WTC11 (cell line): ENCODE data around the gene LMAN2. TPM values are rescaled to one million over a fixed set of nuclear protein-coding genes. Genes with fewer than 3 reads are reported as not detected.

ENCODE experiments used
- ATAC-seq: fragments of 200-7000 bp; cut with Tn5 transposase; 2 replicates; pipeline ENCODE4 v1.10.0; 2021; ENCODE audit warnings: mild to moderate bottlenecking, moderate library complexity
- CTCF ChIA-PET: fragments of 300-600 bp; sonication (Branson Sonifier 250); formaldehyde crosslinking; loops from one replicate; lab custom pipeline; 2021; ENCODE audit warnings: antibody characterized with exemption; lab: Charles Lee
- POLR2A ChIA-PET: fragments of 350-600 bp; sonication (Branson Sonifier 250); formaldehyde crosslinking; loops from one replicate; lab custom pipeline; 2021; ENCODE audit warnings: antibody characterized with exemption; lab: Charles Lee
- DNase-seq: peaks from one replicate; pipeline ENCODE4 v3.0.0; 2021; ENCODE audit warnings: low spot score
- H3K27ac Mint-ChIP-seq: 2 replicates; pipeline ENCODE4 v1.8.0; 2021; ENCODE audit warnings: mixed read lengths
- H3K27me3 Mint-ChIP-seq: 2 replicates; pipeline ENCODE4 v1.8.0; 2021; ENCODE audit warnings: low read depth, mild to moderate bottlenecking, moderate library complexity, mixed read lengths
- H3K36me3 Mint-ChIP-seq: 2 replicates; pipeline ENCODE4 v1.8.0; 2021; ENCODE audit warnings: mixed read lengths
- H3K4me1 Mint-ChIP-seq: 2 replicates; pipeline ENCODE4 v1.8.0; 2022; ENCODE audit warnings: mixed read lengths
- H3K4me3 Mint-ChIP-seq: 2 replicates; pipeline ENCODE4 v1.8.0; 2021; ENCODE audit warnings: mild to moderate bottlenecking, moderate library complexity, mixed read lengths
- H3K9me3 Mint-ChIP-seq: 2 replicates; pipeline ENCODE4 v1.8.0; 2021; ENCODE audit warnings: mixed read lengths
- ETV6 ChIP-seq: sonication (generic); formaldehyde crosslinking; IDR thresholded peaks from 2 replicates; pipeline ENCODE4 v1.8.1; 2022; ENCODE audit warnings: mild to moderate bottlenecking, missing genetic modification reagents
- FOXJ3 ChIP-seq: sonication (generic); formaldehyde crosslinking; IDR thresholded peaks from 2 replicates; pipeline ENCODE4 v1.9.0; 2021; ENCODE audit warnings: missing genetic modification reagents, mild to moderate bottlenecking, borderline replicate concordance
- FOXK1 ChIP-seq: sonication (generic); formaldehyde crosslinking; IDR thresholded peaks from 2 replicates; pipeline ENCODE4 v1.8.0; 2022; ENCODE audit warnings: mild to moderate bottlenecking, moderate library complexity, missing genetic modification reagents
- JAZF1 ChIP-seq: fragments of 250-450 bp; sonication (Bioruptor Pico); IDR thresholded peaks from 2 replicates; pipeline ENCODE4 v1.9.0; 2021; ENCODE audit warnings: moderate library complexity, mild to moderate bottlenecking, inconsistent platforms
- MXD4 ChIP-seq: fragments of 250-450 bp; sonication (Bioruptor Pico); IDR thresholded peaks from 2 replicates; pipeline ENCODE4 v1.8.0; 2021; ENCODE audit warnings: mild to moderate bottlenecking, moderate library complexity, borderline replicate concordance
- NR3C1 ChIP-seq: sonication (generic); formaldehyde crosslinking; conservative IDR thresholded peaks from 2 replicates; pipeline ENCODE4 v1.8.1; 2023; ENCODE audit warnings: low read depth, mild to moderate bottlenecking, missing genetic modification reagents
- OVOL2 ChIP-seq: fragments of 250-450 bp; sonication (Bioruptor Pico); IDR thresholded peaks from 2 replicates; pipeline ENCODE4 v1.9.0; 2021; ENCODE audit warnings: mild to moderate bottlenecking, borderline replicate concordance
- SMAD3 ChIP-seq: sonication (generic); formaldehyde crosslinking; IDR thresholded peaks from 2 replicates; pipeline ENCODE4 v1.8.0; 2022; ENCODE audit warnings: missing genetic modification reagents, mild to moderate bottlenecking, borderline replicate concordance
- SMAD4 ChIP-seq: sonication (generic); formaldehyde crosslinking; IDR thresholded peaks from 2 replicates; pipeline ENCODE4 v1.8.0; 2022; ENCODE audit warnings: mild to moderate bottlenecking, missing genetic modification reagents
- TP53 ChIP-seq: sonication (generic); formaldehyde crosslinking; IDR thresholded peaks from 2 replicates; pipeline ENCODE4 v1.8.1; 2023; ENCODE audit warnings: mild to moderate bottlenecking, missing genetic modification reagents
- ZNF121 ChIP-seq: sonication (generic); formaldehyde crosslinking; IDR thresholded peaks from 2 replicates; pipeline ENCODE4 v1.8.0; 2023; ENCODE audit warnings: missing genetic modification reagents
- ZNF416 ChIP-seq: fragments of 250-450 bp; sonication (Bioruptor Pico); IDR thresholded peaks from 2 replicates; pipeline ENCODE4 v1.9.0; 2021; ENCODE audit warnings: mild to moderate bottlenecking, inconsistent platforms
- total RNA-seq: library from RNA; stranded (reverse); gene quantifications from 3 replicates; pipeline ENCODE4 v1.2.3, GENCODE V29; 2021
- TF ChIP-seq, protein P1 (sequence below): sonication (generic); formaldehyde crosslinking; IDR thresholded peaks from 2 replicates; pipeline ENCODE4 v1.8.0; 2022; ENCODE audit warnings: mild to moderate bottlenecking, missing genetic modification reagents
- TF ChIP-seq, protein P2 (sequence below): sonication (generic); formaldehyde crosslinking; conservative IDR thresholded peaks from 2 replicates; pipeline ENCODE4 v1.8.1; 2023; ENCODE audit warnings: mild to moderate bottlenecking, low read depth, missing genetic modification reagents, moderate library complexity
- TF ChIP-seq, protein P3 (sequence below): sonication (generic); formaldehyde crosslinking; IDR thresholded peaks from 2 replicates; pipeline ENCODE4 v1.8.0; 2022; ENCODE audit warnings: mild to moderate bottlenecking, missing genetic modification reagents
- TF ChIP-seq, protein P4 (sequence below): sonication (generic); formaldehyde crosslinking; IDR thresholded peaks from 2 replicates; pipeline ENCODE4 v1.8.0; 2022; ENCODE audit warnings: mild to moderate bottlenecking, missing genetic modification reagents
- TF ChIP-seq, protein P5 (sequence below): fragments of 250-450 bp; sonication (Bioruptor Pico); IDR thresholded peaks from 2 replicates; pipeline ENCODE4 v1.9.0; 2021; ENCODE audit warnings: mild to moderate bottlenecking
- TF ChIP-seq, protein P6 (sequence below): sonication (generic); formaldehyde crosslinking; IDR thresholded peaks from 2 replicates; pipeline ENCODE4 v1.8.0; 2023; ENCODE audit warnings: missing genetic modification reagents, mild to moderate bottlenecking, borderline replicate concordance
- TF ChIP-seq, protein P7 (sequence below): sonication (generic); formaldehyde crosslinking; IDR thresholded peaks from 2 replicates; pipeline ENCODE4 v1.8.1; 2022; ENCODE audit warnings: mild to moderate bottlenecking, moderate library complexity, missing genetic modification reagents

LMAN2 gene
- total RNA-seq, 1 experiment from 2014 or later = 162 TPM

DNA sequence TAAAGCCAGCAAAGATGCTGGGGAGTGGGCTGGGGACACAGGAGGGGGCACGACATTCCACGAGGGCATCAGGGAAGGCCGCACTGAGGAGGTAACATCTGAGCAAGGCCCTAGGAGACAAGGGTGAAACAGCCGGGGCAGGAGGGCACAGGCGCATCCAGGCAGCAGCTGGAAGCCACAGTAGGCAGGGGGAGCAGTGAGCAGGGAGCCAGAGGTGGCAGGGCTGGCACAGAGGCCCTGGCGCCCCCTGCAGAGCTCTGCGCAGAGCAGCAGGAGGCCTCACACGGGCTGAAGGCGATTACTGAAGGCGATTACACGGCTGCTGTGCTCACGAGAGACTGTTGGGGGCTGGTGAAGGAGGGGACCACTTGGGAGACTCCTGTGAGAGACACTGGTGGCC is 15.4 kb downstream of the LMAN2 start:
- H3K4me1 Mint-ChIP-seq = peaks cover 41% of the 10 kb centered on the region
- TF ChIP-seq, protein P1, sequence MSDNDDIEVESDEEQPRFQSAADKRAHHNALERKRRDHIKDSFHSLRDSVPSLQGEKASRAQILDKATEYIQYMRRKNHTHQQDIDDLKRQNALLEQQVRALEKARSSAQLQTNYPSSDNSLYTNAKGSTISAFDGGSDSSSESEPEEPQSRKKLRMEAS (CRISPR knock-in tag) = no peak
- TF ChIP-seq JAZF1 = no peak
- no peak for TF ChIP-seq TP53 (CRISPR knock-in tag)
- no peak for TF ChIP-seq NR3C1 (CRISPR knock-in tag)
- TF ChIP-seq, protein P2, sequence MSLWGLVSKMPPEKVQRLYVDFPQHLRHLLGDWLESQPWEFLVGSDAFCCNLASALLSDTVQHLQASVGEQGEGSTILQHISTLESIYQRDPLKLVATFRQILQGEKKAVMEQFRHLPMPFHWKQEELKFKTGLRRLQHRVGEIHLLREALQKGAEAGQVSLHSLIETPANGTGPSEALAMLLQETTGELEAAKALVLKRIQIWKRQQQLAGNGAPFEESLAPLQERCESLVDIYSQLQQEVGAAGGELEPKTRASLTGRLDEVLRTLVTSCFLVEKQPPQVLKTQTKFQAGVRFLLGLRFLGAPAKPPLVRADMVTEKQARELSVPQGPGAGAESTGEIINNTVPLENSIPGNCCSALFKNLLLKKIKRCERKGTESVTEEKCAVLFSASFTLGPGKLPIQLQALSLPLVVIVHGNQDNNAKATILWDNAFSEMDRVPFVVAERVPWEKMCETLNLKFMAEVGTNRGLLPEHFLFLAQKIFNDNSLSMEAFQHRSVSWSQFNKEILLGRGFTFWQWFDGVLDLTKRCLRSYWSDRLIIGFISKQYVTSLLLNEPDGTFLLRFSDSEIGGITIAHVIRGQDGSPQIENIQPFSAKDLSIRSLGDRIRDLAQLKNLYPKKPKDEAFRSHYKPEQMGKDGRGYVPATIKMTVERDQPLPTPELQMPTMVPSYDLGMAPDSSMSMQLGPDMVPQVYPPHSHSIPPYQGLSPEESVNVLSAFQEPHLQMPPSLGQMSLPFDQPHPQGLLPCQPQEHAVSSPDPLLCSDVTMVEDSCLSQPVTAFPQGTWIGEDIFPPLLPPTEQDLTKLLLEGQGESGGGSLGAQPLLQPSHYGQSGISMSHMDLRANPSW (CRISPR knock-in tag) = no peak
- H3K4me3 Mint-ChIP-seq = no peak overlapping the region
- ChIA-PET CTCF (interaction anchor here (0.6 to 2.5 kb wide), 18 partner anchors 8 to 165 kb away, joined by 3 to 23 read pairs (median 4); partner anchors contain the start of gene LMAN2), POLR2A (interaction anchor here (0.9 to 1.1 kb wide), 2 partner anchors 27 to 37 kb away, joined by 3 to 4 read pairs; no protein-coding TSS in a partner anchor)
- H3K27ac Mint-ChIP-seq = peak overlapping the region; percentile 97
- H3K9me3 Mint-ChIP-seq = no peaks in the 10 kb centered on the region
- peaks cover 57% of the 10 kb centered on the region for H3K36me3 Mint-ChIP-seq
- peak; percentile 5 for ATAC-seq
- no peaks in the 10 kb centered on the region for H3K27me3 Mint-ChIP-seq
- no peak for DNase-seq

DNA sequence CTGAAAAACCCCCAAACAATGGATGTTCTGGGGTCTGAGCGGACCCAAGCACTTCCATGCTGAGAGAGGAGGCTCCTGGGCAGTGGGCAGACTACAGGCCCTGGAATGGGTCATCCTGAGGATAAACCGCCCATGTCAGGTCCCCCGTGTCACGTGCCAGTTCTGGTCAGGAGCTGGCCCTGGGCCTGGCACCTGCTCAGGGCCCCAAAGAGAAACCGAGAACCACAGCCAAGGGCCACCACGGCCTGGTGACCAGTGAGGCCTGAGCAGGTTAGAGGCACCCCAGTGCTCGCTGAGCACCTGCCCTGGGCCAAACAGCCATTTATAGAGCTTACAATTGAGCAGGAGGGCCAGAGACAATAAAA is 15.8 kb downstream of the LMAN2 start:
- ChIA-PET POLR2A (interaction anchor here (0.9 to 1.1 kb wide), 2 partner anchors 28 to 37 kb away, joined by 3 to 4 read pairs; no protein-coding TSS in a partner anchor), CTCF (interaction anchor here (0.6 to 2.5 kb wide), 14 partner anchors 8 to 166 kb away, joined by 3 to 23 read pairs (median 5); no protein-coding TSS in a partner anchor)
- no peaks in the 10 kb centered on the region for H3K9me3 Mint-ChIP-seq
- H3K27ac Mint-ChIP-seq = peak overlapping the region; percentile 97
- peaks cover 58% of the 10 kb centered on the region for H3K36me3 Mint-ChIP-seq
- peaks cover 41% of the 10 kb centered on the region for H3K4me1 Mint-ChIP-seq
- TF ChIP-seq ZNF416 (CRISPR knock-in tag) (no peak), ETV6 (CRISPR knock-in tag) (no peak), FOXJ3 (CRISPR knock-in tag) (no peak), SMAD4 (CRISPR knock-in tag) (no peak), MXD4 (CRISPR knock-in tag) (no peak), FOXK1 (CRISPR knock-in tag) (no peak)
- TF ChIP-seq, protein P3, sequence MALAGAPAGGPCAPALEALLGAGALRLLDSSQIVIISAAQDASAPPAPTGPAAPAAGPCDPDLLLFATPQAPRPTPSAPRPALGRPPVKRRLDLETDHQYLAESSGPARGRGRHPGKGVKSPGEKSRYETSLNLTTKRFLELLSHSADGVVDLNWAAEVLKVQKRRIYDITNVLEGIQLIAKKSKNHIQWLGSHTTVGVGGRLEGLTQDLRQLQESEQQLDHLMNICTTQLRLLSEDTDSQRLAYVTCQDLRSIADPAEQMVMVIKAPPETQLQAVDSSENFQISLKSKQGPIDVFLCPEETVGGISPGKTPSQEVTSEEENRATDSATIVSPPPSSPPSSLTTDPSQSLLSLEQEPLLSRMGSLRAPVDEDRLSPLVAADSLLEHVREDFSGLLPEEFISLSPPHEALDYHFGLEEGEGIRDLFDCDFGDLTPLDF (CRISPR knock-in tag) = no peak
- TF ChIP-seq, protein P4, sequence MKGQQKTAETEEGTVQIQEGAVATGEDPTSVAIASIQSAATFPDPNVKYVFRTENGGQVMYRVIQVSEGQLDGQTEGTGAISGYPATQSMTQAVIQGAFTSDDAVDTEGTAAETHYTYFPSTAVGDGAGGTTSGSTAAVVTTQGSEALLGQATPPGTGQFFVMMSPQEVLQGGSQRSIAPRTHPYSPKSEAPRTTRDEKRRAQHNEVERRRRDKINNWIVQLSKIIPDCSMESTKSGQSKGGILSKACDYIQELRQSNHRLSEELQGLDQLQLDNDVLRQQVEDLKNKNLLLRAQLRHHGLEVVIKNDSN (CRISPR knock-in tag) = no peak
- DNase-seq (no peak), ATAC-seq (no peak)
- no peak overlapping the region for H3K4me3 Mint-ChIP-seq
- H3K27me3 Mint-ChIP-seq = no peaks in the 10 kb centered on the region

DNA sequence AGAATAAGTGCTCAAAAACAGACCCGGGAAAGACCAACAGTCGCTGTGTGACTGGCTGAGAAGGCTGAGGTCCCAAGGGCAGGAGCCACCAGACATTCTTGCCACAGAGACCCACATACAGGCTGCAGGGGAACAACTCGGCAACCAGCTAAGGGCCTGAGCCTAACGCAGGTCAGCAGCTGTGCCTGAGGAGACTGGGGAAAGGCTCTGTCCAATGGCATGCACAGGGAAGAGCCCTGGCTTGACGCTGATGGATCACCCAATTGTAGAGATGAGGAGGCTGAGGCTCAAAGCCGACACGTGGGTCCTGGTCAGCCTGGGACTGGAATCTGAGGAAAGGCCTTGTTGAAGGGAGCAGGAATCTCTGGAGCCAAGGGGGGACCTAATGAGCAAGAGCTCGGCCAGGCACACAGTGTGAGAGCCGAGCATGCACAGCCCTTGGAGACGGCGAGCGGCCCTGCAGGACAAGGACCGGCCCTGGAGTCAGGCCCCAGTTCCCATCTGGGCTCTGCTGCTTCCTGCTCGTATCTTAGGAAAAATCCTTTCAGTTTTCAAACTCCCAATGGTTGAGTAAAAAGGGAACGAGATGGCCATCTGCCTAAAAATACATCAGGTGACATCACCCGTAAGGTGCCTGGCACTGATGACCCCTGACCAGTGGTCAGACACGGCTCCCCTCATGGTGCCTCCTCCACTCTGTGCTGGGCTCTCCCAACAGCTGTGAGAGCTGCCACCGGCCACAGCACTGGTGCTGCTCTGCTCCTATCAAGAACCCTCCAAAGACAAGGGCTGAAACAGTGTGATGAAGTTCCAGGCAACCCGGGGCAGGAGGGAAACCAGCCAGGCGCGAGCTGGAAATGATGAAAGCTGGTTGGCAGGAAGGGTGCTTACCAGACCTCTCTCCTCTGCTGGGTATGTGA is 16.4 kb downstream of the LMAN2 start:
- Mint-ChIP-seq H3K4me3 (no peak overlapping the region), H3K36me3 (peaks cover 57% of the 10 kb centered on the region), H3K4me1 (peaks cover 38% of the 10 kb centered on the region), H3K9me3 (no peaks in the 10 kb centered on the region), H3K27ac (peak overlapping the region; percentile 97), H3K27me3 (no peaks in the 10 kb centered on the region)
- DNase-seq = no peak
- POLR2A ChIA-PET = no interaction called here
- ATAC-seq = no peak
- CTCF ChIA-PET = interaction anchor here (0.6 to 2.5 kb wide), 5 partner anchors 9 to 36 kb away, joined by 6 to 23 read pairs (median 8); no protein-coding TSS in a partner anchor
- TF ChIP-seq SMAD3 (CRISPR knock-in tag) (no peak), OVOL2 (no peak), ZNF121 (CRISPR knock-in tag) (no peak)
- TF ChIP-seq, protein P5, sequence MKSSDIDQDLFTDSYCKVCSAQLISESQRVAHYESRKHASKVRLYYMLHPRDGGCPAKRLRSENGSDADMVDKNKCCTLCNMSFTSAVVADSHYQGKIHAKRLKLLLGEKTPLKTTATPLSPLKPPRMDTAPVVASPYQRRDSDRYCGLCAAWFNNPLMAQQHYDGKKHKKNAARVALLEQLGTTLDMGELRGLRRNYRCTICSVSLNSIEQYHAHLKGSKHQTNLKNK = no peak
- TF ChIP-seq, protein P6, sequence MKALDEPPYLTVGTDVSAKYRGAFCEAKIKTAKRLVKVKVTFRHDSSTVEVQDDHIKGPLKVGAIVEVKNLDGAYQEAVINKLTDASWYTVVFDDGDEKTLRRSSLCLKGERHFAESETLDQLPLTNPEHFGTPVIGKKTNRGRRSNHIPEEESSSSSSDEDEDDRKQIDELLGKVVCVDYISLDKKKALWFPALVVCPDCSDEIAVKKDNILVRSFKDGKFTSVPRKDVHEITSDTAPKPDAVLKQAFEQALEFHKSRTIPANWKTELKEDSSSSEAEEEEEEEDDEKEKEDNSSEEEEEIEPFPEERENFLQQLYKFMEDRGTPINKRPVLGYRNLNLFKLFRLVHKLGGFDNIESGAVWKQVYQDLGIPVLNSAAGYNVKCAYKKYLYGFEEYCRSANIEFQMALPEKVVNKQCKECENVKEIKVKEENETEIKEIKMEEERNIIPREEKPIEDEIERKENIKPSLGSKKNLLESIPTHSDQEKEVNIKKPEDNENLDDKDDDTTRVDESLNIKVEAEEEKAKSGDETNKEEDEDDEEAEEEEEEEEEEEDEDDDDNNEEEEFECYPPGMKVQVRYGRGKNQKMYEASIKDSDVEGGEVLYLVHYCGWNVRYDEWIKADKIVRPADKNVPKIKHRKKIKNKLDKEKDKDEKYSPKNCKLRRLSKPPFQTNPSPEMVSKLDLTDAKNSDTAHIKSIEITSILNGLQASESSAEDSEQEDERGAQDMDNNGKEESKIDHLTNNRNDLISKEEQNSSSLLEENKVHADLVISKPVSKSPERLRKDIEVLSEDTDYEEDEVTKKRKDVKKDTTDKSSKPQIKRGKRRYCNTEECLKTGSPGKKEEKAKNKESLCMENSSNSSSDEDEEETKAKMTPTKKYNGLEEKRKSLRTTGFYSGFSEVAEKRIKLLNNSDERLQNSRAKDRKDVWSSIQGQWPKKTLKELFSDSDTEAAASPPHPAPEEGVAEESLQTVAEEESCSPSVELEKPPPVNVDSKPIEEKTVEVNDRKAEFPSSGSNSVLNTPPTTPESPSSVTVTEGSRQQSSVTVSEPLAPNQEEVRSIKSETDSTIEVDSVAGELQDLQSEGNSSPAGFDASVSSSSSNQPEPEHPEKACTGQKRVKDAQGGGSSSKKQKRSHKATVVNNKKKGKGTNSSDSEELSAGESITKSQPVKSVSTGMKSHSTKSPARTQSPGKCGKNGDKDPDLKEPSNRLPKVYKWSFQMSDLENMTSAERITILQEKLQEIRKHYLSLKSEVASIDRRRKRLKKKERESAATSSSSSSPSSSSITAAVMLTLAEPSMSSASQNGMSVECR (CRISPR knock-in tag) = no peak
- TF ChIP-seq, protein P7, sequence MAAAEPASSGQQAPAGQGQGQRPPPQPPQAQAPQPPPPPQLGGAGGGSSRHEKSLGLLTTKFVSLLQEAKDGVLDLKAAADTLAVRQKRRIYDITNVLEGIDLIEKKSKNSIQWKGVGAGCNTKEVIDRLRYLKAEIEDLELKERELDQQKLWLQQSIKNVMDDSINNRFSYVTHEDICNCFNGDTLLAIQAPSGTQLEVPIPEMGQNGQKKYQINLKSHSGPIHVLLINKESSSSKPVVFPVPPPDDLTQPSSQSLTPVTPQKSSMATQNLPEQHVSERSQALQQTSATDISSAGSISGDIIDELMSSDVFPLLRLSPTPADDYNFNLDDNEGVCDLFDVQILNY (CRISPR knock-in tag) = no peak
